Nephron progenitor cell (in vitro differentiated cells): ENCODE measurements around the gene REM2.

Experiments
- DNase-seq: peaks from one replicate; pipeline ENCODE4 v3.0.0; 2021
- H3K27ac Mint-ChIP-seq: 2 replicates; pipeline ENCODE4 v1.8.0; 2021; ENCODE audit warnings: mild to moderate bottlenecking, moderate library complexity, mixed read lengths
- H3K27me3 Mint-ChIP-seq: 2 replicates; pipeline ENCODE4 v1.8.0; 2021; ENCODE audit warnings: mild to moderate bottlenecking, low read depth, mixed read lengths; ENCODE audit not compliant: poor library complexity
- H3K36me3 Mint-ChIP-seq: 2 replicates; pipeline ENCODE4 v1.8.0; 2021; ENCODE audit warnings: low read depth, mixed read lengths
- H3K4me1 Mint-ChIP-seq: 2 replicates; pipeline ENCODE4 v1.8.0; 2021; ENCODE audit warnings: mixed read lengths
- H3K4me3 Mint-ChIP-seq: 2 replicates; pipeline ENCODE4 v1.8.0; 2021; ENCODE audit warnings: mild to moderate bottlenecking, moderate library complexity, mixed read lengths
- H3K9me3 Mint-ChIP-seq: 2 replicates; pipeline ENCODE4 v1.8.0; 2021; ENCODE audit warnings: mild to moderate bottlenecking, moderate library complexity, mixed read lengths
- CTCF ChIP-seq: fragments of 200-600 bp; sonication (generic); IDR thresholded peaks from 2 replicates; pipeline ENCODE4 v1.5.0; 2021; ENCODE audit warnings: antibody characterized with exemption

Gene REM2

GRCh38 chr14:22843123-22843925 lies 39.7 kb upstream of the REM2 start:
- Mint-ChIP-seq H3K27ac (peak overlapping the region; percentile 75), H3K36me3 (peaks cover 59% of the 10 kb centered on the region), H3K27me3 (no peaks in the 10 kb centered on the region), H3K9me3 (no peaks in the 10 kb centered on the region), H3K4me1 (peaks cover 48% of the 10 kb centered on the region), H3K4me3 (no peak overlapping the region)
- TF ChIP-seq CTCF = no peak
- no peak for DNase-seq

- H3K36me3 Mint-ChIP-seq = peaks cover 59% of the 10 kb centered on the region
Observed at GRCh38 chr14:22844221-22845102, 38.6 kb upstream of the REM2 start.

GRCh38 chr14:22845103-22845394 lies 38.0 kb upstream of the REM2 start:
- Mint-ChIP-seq H3K4me3 (no peak overlapping the region), H3K36me3 (peaks cover 59% of the 10 kb centered on the region), H3K4me1 (peaks cover 49% of the 10 kb centered on the region), H3K9me3 (no peaks in the 10 kb centered on the region), H3K27me3 (no peaks in the 10 kb centered on the region), H3K27ac (peak overlapping the region; percentile 69)
- no peak for TF ChIP-seq CTCF
- no peak for DNase-seq

More at GRCh38 chr14:22844221-22845102, 38.6 kb upstream of the REM2 start:
- no peak overlapping the region for H3K4me3 Mint-ChIP-seq
- no peaks in the 10 kb centered on the region for H3K9me3 Mint-ChIP-seq
- peaks cover 48% of the 10 kb centered on the region for H3K4me1 Mint-ChIP-seq
- H3K27me3 Mint-ChIP-seq = no peaks in the 10 kb centered on the region
- TF ChIP-seq CTCF = no peak
- no peak for DNase-seq
- H3K27ac Mint-ChIP-seq = peak overlapping the region; percentile 69

GRCh38 chr14:22845821-22846625 lies 37.0 kb upstream of the REM2 start:
- H3K4me1 Mint-ChIP-seq = peaks cover 50% of the 10 kb centered on the region
- no peaks in the 10 kb centered on the region for H3K9me3 Mint-ChIP-seq
- H3K27ac Mint-ChIP-seq = peak overlapping the region; percentile 91
- H3K27me3 Mint-ChIP-seq = no peaks in the 10 kb centered on the region
- H3K36me3 Mint-ChIP-seq = peaks cover 50% of the 10 kb centered on the region
- no peak overlapping the region for H3K4me3 Mint-ChIP-seq
- no peak for TF ChIP-seq CTCF
- no peak for DNase-seq

GRCh38 chr14:22846811-22847307 lies 36.2 kb upstream of the REM2 start:
- no peak for DNase-seq

More at GRCh38 chr14:22846811-22847307, 36.2 kb upstream of the REM2 start:
- H3K4me1 Mint-ChIP-seq = peaks cover 50% of the 10 kb centered on the region
- H3K27ac Mint-ChIP-seq = peak overlapping the region; percentile 90
- no peak overlapping the region for H3K4me3 Mint-ChIP-seq
- H3K27me3 Mint-ChIP-seq = no peaks in the 10 kb centered on the region
- TF ChIP-seq CTCF = no peak
- H3K9me3 Mint-ChIP-seq = no peaks in the 10 kb centered on the region
- peaks cover 44% of the 10 kb centered on the region for H3K36me3 Mint-ChIP-seq
